Stomach smooth muscle (tissue), 2 donors: ENCODE data around the gene RSRC2.
"Not testable (repeated sequence)": the region's sequence is repeated elsewhere in the genome, so short reads cannot be mapped to it uniquely, and the experiment has no call there.

Experiments used
- H3K27ac ChIP-seq: one replicate; pipeline ENCODE4 v1.7.0; 2013; ENCODE audit warnings: mild to moderate bottlenecking, low read length, inconsistent platforms
- H3K27me3 ChIP-seq, 2 donors: one replicate each; pipeline ENCODE4 v1.7.0; 2013; ENCODE audit warnings: low read length in 2 of 2; ENCODE audit not compliant: insufficient read depth in 2 of 2, control insufficient read depth in 1 of 2
- H3K36me3 ChIP-seq, 2 donors: one replicate each; pipeline ENCODE4 v1.7.0; 2013; ENCODE audit warnings: low read length in 2 of 2; ENCODE audit not compliant: control insufficient read depth in 2 of 2, insufficient read depth in 2 of 2
- H3K4me1 ChIP-seq: one replicate; pipeline ENCODE4 v1.7.0; 2013; ENCODE audit warnings: low read length; ENCODE audit not compliant: control insufficient read depth, insufficient read depth
- H3K4me3 ChIP-seq, 2 donors: one replicate each; pipeline ENCODE4 v1.7.0; 2013; ENCODE audit warnings: low read length in 2 of 2
- H3K9ac ChIP-seq, 2 donors: one replicate each; pipeline ENCODE4 v1.7.0; 2013; ENCODE audit warnings: low read length in 2 of 2, mild to moderate bottlenecking in 1 of 2
- H3K9me3 ChIP-seq, 2 donors: one replicate each; pipeline ENCODE4 v1.7.0; 2013; ENCODE audit warnings: low read length in 2 of 2; ENCODE audit not compliant: control insufficient read depth in 2 of 2
- donor health status: healthy.
- donor health status: Pancreatic carcinoma.

RSRC2 gene

DNA sequence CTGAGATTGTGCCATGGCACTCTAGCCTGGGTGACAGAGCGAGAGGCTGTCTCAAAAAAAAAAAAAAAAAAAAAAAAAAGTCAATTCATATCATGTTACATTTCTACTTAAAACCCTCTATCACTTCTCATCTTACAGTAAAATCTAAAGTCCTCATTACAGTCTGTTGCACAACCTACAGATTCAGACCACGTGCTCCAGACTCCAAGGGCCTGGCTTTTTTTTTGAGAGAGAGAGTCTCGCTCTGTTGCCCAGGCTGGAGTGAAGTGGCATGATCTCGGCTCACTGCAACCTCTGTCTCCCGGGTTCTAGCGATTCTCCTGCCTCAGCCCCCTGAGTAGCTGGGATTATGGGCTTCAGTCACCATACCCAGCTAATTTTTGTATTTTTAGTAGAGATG lies 40.4 kb downstream of the RSRC2 start:
- not testable (repeated sequence) for H3K27me3 ChIP-seq, H3K9ac ChIP-seq, H3K4me1 ChIP-seq, H3K27ac ChIP-seq, H3K9me3 ChIP-seq, H3K4me3 ChIP-seq
- peaks cover 38 to 62% of the 10 kb centered on the region in 2 donors for H3K36me3 ChIP-seq

- H3K9me3 ChIP-seq, H3K9ac ChIP-seq, H3K4me3 ChIP-seq, H3K27me3 ChIP-seq, H3K27ac ChIP-seq, H3K4me1 ChIP-seq: not testable (repeated sequence)
- peaks cover 38 to 59% of the 10 kb centered on the region in 2 donors for H3K36me3 ChIP-seq
Observed at GRCh38 chr12:122484385-122484784, 42.4 kb downstream of the RSRC2 start.

DNA sequence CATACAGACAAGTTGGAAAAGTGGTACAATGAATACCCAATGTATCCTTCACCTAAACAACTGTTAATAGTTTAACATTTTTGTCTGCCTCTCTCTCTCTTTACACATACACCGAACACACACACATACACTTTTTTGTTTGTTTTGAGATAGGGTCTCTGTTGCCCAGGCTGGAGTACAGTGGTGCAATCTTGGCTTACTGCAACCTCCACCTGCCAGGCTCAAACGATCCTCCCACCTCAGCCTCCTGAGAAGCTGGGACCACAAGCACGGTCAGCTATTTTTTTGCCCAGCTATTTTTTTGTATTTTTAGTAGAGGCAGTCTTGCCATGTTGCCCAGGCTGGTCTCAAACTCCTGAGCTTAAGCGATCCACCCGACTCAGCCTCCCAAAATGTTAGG lies 42.8 kb downstream of the RSRC2 start:
- H3K27ac ChIP-seq, result no peak overlapping the region
- no peaks in the 10 kb centered on the region for H3K4me1 ChIP-seq
- no peak overlapping the region for H3K9ac ChIP-seq
- H3K9me3 ChIP-seq, result no peaks in the 10 kb centered on the region
- H3K4me3 ChIP-seq, result no peak overlapping the region
- H3K36me3 ChIP-seq, result peaks cover 34 to 55% of the 10 kb centered on the region in 2 donors
- H3K27me3 ChIP-seq, result no peaks in the 10 kb centered on the region

DNA sequence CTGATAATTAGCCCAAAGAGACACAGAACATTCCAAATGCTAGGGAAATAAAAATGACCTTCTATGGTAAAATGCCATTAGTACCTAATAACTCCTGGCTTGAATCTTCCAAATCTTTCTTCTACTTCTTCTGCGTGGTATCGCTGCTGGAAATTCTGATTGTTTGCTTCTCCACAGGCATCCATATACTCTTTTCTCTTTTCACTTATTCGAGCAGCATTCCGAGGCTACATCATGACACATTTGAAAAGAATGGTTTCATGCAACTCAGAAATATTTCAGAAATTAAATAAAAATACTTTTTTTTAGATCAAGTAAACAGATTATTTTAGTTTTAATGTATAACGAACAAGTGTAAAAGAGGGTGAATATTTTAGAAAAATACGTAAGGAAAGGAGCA lies 44.9 kb downstream of the RSRC2 start:
- Histone ChIP-seq H3K36me3 (peaks cover 36 to 53% of the 10 kb centered on the region in 2 donors), H3K4me1 (no peaks in the 10 kb centered on the region), H3K9ac (no peak overlapping the region), H3K27me3 (no peaks in the 10 kb centered on the region), H3K9me3 (no peaks in the 10 kb centered on the region), H3K4me3 (no peak overlapping the region), H3K27ac (no peak overlapping the region)

GRCh38 chr12:122480753-122481152 lies 46.0 kb downstream of the RSRC2 start:
- Histone ChIP-seq H3K36me3 (peaks cover 38 to 53% of the 10 kb centered on the region in 2 donors), H3K27me3 (no peaks in the 10 kb centered on the region)

DNA sequence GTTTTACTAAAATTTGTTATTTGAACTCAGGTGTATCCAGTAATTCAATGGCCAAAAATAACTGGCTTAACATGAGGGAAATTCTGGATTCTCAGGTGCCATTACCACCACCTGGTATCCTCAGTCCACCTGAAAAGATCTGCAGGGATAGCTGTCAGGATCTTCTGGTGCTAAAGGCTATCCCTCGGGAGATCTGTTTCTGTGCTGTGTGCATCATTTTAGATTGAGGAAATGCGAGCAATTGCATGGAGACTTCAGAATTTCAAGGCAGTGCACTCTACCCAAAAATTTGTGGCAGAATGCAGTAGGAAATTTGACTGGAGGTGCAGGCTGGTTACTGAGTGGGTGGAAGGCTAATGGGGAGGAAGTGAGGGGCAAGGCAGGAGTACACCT lies 52.4 kb downstream of the RSRC2 start:
- Histone ChIP-seq H3K9ac (no peak overlapping the region), H3K9me3 (no peaks in the 10 kb centered on the region), H3K4me3 (no peak overlapping the region), H3K4me1 (peaks cover 5% of the 10 kb centered on the region), H3K27ac (no peak overlapping the region), H3K36me3 (peaks cover 34 to 39% of the 10 kb centered on the region in 2 donors), H3K27me3 (no peaks in the 10 kb centered on the region)

More at GRCh38 chr12:122480753-122481152, 46.0 kb downstream of the RSRC2 start:
- Histone ChIP-seq H3K9ac (no peak overlapping the region), H3K4me1 (no peaks in the 10 kb centered on the region), H3K27ac (no peak overlapping the region), H3K4me3 (no peak overlapping the region), H3K9me3 (no peaks in the 10 kb centered on the region)

DNA sequence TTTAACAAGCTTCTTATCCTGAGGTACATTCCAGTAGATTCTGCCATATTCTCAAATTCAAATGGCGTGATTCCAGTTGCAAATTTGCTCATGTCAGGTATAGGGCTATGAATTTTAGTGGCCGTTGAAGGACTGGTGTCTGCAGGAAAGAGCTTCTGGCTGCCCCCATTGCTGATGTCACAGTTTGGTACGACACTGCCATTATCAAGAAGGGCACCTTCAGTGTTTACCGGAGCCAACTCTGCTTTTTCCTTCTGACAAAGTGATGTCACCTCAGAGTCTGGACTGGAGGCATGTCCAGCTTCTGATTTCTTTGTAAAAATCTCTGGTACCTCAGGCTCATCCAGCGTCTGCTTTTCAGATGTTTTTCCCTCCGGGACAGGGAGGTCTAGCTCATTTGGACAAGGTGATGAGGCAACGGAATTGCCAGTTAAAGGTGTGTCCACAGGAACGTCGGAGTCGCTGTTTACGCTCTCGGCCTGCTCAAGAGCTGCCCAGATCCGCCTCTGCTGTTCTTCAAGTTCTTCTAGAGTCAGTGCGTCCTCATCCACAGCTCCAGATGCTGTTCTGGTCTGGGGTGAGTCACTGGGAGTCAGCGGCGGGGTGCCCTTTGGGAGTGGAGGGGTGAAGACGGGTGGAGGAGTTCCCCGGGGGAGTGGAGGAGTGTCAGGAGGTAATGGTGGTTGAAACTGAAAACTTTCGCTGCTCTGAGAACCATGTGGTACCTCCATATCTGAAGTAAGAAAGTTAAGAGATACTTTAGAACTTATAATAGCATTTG lies 53.0 kb downstream of the RSRC2 start:
- no peaks in the 10 kb centered on the region for H3K27me3 ChIP-seq
- H3K4me3 ChIP-seq, result no peak overlapping the region
- H3K27ac ChIP-seq, result no peak overlapping the region
- no peak overlapping the region for H3K9ac ChIP-seq
- H3K4me1 ChIP-seq, result peaks cover 5% of the 10 kb centered on the region
- H3K36me3 ChIP-seq, result peaks cover 33 to 37% of the 10 kb centered on the region in 2 donors
- no peaks in the 10 kb centered on the region for H3K9me3 ChIP-seq

GRCh38 chr12:122471324-122472226 lies 55.2 kb downstream of the RSRC2 start:
- H3K27me3 ChIP-seq, result no peaks in the 10 kb centered on the region
- peaks cover 22 to 25% of the 10 kb centered on the region in 2 donors for H3K36me3 ChIP-seq
- H3K9ac ChIP-seq, result peak overlapping the region; percentile 29 to 37
- H3K4me3 ChIP-seq, result peak overlapping the region in 1 of 2 donors; percentile 15
- peak overlapping the region; percentile 12 for H3K27ac ChIP-seq
- H3K9me3 ChIP-seq, result no peaks in the 10 kb centered on the region
- H3K4me1 ChIP-seq, result peaks cover 5% of the 10 kb centered on the region

DNA sequence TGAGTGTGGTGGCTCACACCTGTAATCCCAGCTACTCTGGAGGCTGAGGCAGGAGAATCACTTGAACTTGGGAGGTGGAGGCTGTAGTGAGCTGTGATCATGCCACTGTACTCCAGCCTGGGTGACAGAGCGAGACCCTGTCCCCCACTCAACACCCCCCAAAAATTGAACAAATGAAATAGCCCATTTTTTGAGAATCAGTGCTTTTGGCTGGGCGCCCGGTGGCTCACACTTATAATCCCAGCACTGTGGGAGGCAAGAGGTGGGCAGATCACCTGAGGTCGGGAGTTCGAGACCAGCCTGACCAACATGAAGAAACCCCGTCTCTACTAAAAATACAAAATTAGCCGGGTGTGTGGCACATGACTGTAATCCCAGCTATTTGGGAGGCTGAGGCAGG lies 56.2 kb downstream of the RSRC2 start:
- not testable (repeated sequence) for H3K27ac ChIP-seq, H3K27me3 ChIP-seq

DNA sequence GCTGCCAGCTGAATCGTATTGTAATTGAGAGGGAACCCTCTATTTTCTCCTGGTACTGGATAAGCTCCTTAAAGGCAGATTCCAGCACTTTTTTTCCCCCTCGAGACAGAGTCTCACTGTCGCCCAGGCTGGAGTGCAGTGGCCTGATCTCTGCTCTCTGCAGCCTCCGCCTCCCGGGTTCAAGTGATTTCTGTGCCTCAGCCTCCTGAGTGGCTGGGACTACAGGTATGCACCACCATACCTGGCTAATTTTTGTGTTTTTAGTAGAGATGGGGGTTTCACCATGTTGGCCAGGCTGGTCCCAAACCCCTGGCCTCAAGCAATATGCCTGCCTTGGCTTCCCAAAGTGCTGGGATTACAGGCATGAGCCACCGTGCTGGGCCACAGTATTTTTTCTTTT lies 56.9 kb downstream of the RSRC2 start:
- H3K9ac ChIP-seq, H3K27me3 ChIP-seq, H3K4me3 ChIP-seq, H3K4me1 ChIP-seq, H3K27ac ChIP-seq, H3K9me3 ChIP-seq: not testable (repeated sequence)
- H3K36me3 ChIP-seq, result peaks cover 9 to 11% of the 10 kb centered on the region in 2 donors

More for the DNA sequence above, 56.2 kb downstream of the RSRC2 start:
- peaks cover 12 to 17% of the 10 kb centered on the region in 2 donors for H3K36me3 ChIP-seq
- H3K9ac ChIP-seq, H3K9me3 ChIP-seq, H3K4me1 ChIP-seq, H3K4me3 ChIP-seq: not testable (repeated sequence)
